Breast epithelium (tissue), 4 donors: Measurements from ENCODE around the gene CPAMD8. TPM values are rescaled to one million over a fixed set of nuclear protein-coding genes. Genes with fewer than 3 reads are reported as not detected.

Experiments used
- DNase-seq, 2 donors: peaks; one replicate each; pipeline ENCODE4 v3.0.0-alpha.2; 2019; ENCODE audit warnings: low spot score in 2 of 2
- H3K27ac ChIP-seq, 2 donors: fragments of 200-600 bp; sonication (generic) in 1 of 2; one replicate each; pipeline ENCODE4 v1.5.1; 2016 to 2019; ENCODE audit warnings: mild to moderate bottlenecking in 1 of 2
- H3K27me3 ChIP-seq, 2 donors: fragments of 200-600 bp; sonication (generic) in 1 of 2; one replicate each; pipeline versions ENCODE4 v1.5.1 to v1.6.0; 2017 to 2019; ENCODE audit warnings: control low read depth in 1 of 2, mild to moderate bottlenecking in 1 of 2
- H3K36me3 ChIP-seq: fragments of 200-600 bp; one replicate; pipeline ENCODE4 v1.5.1; 2019
- H3K4me1 ChIP-seq, 2 donors: fragments of 200-600 bp; sonication (generic); one replicate each; pipeline ENCODE4 v1.5.1; 2016 to 2019; ENCODE audit warnings: control low read depth in 1 of 2
- H3K4me3 ChIP-seq, 3 donors: fragments of 200-600 bp; sonication (generic); 1 replicate in 2 of 3; 2 replicates in 1 of 3; pipeline ENCODE4 v1.5.1; 2016 to 2019; ENCODE audit warnings: mild to moderate bottlenecking in 3 of 3, moderate library complexity in 2 of 3
- H3K9me3 ChIP-seq, 2 donors: fragments of 200-600 bp; sonication (generic) in 1 of 2; one replicate each; pipeline ENCODE4 v1.5.1; 2016 to 2019; ENCODE audit warnings: control low read depth in 1 of 2
- CTCF ChIP-seq, 3 donors: fragments of 450-650 bp; IDR thresholded peaks; one replicate each; pipeline ENCODE4 v1.5.1; 2016 to 2017; ENCODE audit warnings: antibody characterized with exemption in 3 of 3, mild to moderate bottlenecking in 3 of 3, moderate library complexity in 3 of 3
- POLR2A ChIP-seq: fragments of 450-650 bp; IDR thresholded peaks from one replicate; pipeline ENCODE4 v1.6.1; 2016; ENCODE audit warnings: antibody characterized with exemption, mild to moderate bottlenecking, moderate library complexity
- POLR2AphosphoS5 ChIP-seq, 3 donors: sonication (generic); formaldehyde crosslinking; IDR thresholded peaks; one replicate each; pipeline ENCODE4 v1.6.1; 2017; ENCODE audit warnings: antibody characterized with exemption in 3 of 3
- intact Hi-C: fragments of 100-400 bp; cut with DNase I; formaldehyde crosslinking; loops from one replicate; pipeline ENCODE4 v1.15.1; 2023; ENCODE audit warnings: low total_unique reads
- total RNA-seq, 3 donors: library from RNA; depleted of rRNA; stranded (reverse); fragments of >200 nt; gene quantifications; one replicate each; pipeline ENCODE4 v1.1.0, GENCODE V29; 2016

The CPAMD8 gene
- total RNA-seq, 3 donors from 2014 or later: 9.5 to 24.0 (median 20.2) TPM

- Histone ChIP-seq H3K9me3 (no peaks in the 10 kb centered on the region), H3K4me1 (no peaks in the 10 kb centered on the region), H3K27me3 (no peaks in the 10 kb centered on the region), H3K27ac (peak overlapping the region; percentile 74 to 85), H3K36me3 (no peaks in the 10 kb centered on the region), H3K4me3 (peak overlapping the region; percentile 48 to 81 (median 62))
- no peak for TF ChIP-seq POLR2AphosphoS5 (IDR thresholded peaks at IDR 0.05)
- no peak for TF ChIP-seq POLR2A
- no peak for TF ChIP-seq CTCF (IDR thresholded peaks at IDR 0.05)
- DNase-seq: no peak
- intact Hi-C loops: loop anchor here (1.0 kb wide), 1 partner anchor 39 kb away; no protein-coding TSS in a partner anchor
Observed at GRCh38 chr19:16895467-16896145, 131.0 kb downstream of the CPAMD8 start.

DNA sequence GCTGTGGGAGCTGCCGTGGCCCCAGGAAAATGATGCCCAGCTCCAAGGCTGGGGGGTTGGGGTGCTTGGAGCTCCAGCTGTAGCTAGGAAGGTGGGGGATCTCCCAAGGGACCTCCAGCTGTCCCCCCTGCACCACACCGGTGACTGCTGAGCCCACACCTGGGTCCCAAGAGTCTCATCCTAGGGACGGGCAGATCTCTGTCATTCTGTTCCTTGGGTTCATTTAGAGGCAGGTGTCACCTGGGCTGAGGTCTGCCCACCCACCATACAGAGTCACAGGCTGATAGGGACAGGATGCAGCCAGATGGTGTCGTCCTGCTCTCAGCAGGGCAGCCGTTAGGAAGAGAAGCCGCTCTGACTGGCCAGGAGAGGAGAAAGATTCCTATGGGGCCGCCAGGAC lies 132.5 kb downstream of the CPAMD8 start:
- DNase-seq: no peak
- Histone ChIP-seq H3K27me3 (no peaks in the 10 kb centered on the region), H3K4me3 (no peak overlapping the region), H3K27ac (peak overlapping the region in 1 of 2 donors; percentile 48), H3K9me3 (no peaks in the 10 kb centered on the region), H3K36me3 (no peaks in the 10 kb centered on the region), H3K4me1 (peaks cover 0 to 1% of the 10 kb centered on the region in 2 donors)
- TF ChIP-seq POLR2AphosphoS5 (IDR thresholded peaks at IDR 0.05): no peak
- no peak for TF ChIP-seq CTCF (IDR thresholded peaks at IDR 0.05)
- TF ChIP-seq POLR2A: no peak
- intact Hi-C loops: no loop called here

GRCh38 chr19:16893686-16893989 lies 133.0 kb downstream of the CPAMD8 start:
- no peak for DNase-seq
- no peaks in the 10 kb centered on the region for H3K36me3 ChIP-seq
- H3K27ac ChIP-seq: peak overlapping the region in 1 of 2 donors; percentile 48
- H3K27me3 ChIP-seq: no peaks in the 10 kb centered on the region
- intact Hi-C loops: no loop called here
- no peak for TF ChIP-seq POLR2A
- TF ChIP-seq CTCF (IDR thresholded peaks at IDR 0.05): no peak
- no peak for TF ChIP-seq POLR2AphosphoS5 (IDR thresholded peaks at IDR 0.05)
- peaks cover 0 to 5% of the 10 kb centered on the region in 2 donors for H3K4me1 ChIP-seq
- no peak overlapping the region for H3K4me3 ChIP-seq
- H3K9me3 ChIP-seq: no peaks in the 10 kb centered on the region

DNA sequence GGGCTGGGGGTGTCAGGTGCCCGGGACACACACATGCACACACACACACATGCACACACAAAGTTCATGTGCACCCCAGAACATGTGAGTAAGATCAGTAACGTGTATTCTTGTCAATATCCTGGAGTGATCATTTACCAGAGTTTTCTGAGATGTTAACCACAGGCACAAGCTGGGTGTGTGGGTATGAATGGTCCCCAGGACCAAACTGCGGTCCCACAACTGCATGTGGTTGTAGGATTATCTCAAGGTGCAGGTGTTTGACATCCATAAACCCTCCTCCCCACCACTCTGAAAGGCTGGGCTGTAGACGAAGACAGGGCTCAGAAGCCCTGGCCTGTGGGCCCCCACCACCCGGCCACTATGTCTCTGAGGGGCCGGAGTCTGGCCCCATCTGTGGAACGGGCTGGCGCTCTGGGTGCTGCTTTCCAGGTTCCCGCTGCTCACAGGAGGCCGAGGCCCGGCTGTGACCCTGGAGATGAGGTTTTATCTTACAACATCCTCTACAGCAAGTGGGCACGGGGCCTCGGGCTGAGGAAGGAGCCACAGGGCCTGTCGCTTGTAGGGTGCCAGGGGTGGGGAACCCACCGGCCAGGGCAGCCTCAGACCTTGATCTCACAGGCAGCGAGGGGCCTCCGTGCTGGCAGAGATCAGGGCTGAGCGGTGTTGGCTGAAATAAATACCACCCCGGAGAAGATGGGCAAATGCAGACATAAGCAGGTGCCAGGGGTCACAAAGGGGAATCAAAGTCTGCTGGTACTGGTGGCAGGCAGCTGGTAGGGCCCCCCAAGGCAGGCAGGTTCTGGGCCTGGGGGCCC lies 133.5 kb downstream of the CPAMD8 start:
- Histone ChIP-seq H3K4me1 (peaks cover 0 to 5% of the 10 kb centered on the region in 2 donors), H3K36me3 (no peaks in the 10 kb centered on the region), H3K27me3 (no peaks in the 10 kb centered on the region), H3K9me3 (no peaks in the 10 kb centered on the region), H3K27ac (peak overlapping the region in 1 of 2 donors; percentile 48), H3K4me3 (no peak overlapping the region)
- no peak for DNase-seq
- intact Hi-C loops: no loop called here
- TF ChIP-seq CTCF (IDR thresholded peaks at IDR 0.05) (no peak), POLR2AphosphoS5 (IDR thresholded peaks at IDR 0.05) (no peak), POLR2A (no peak)

DNA sequence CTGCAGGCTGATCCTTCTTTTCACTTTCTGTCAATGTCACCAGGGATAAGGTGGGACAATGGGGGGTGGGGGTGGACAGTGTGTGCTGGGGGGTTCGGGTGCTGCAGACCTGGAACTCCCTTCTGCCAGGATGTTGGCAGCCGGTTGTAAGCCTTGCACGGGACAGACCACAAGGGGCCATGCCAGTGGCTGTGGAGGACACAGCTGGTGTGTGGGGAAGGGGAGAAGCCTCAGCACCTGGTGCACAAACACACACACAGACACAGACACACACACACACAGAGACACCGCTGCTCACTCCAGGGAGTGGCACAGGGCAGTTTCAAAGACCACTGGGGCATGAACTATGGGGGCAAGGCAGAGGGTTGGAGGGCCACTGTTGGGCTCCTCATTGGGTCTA lies 134.2 kb downstream of the CPAMD8 start:
- H3K4me3 ChIP-seq: no peak overlapping the region
- DNase-seq: no peak

More for the DNA sequence above, 134.2 kb downstream of the CPAMD8 start:
- TF ChIP-seq POLR2AphosphoS5 (IDR thresholded peaks at IDR 0.05): no peak
- no peak for TF ChIP-seq POLR2A
- TF ChIP-seq CTCF (IDR thresholded peaks at IDR 0.05): no peak
- Histone ChIP-seq H3K36me3 (no peaks in the 10 kb centered on the region), H3K4me1 (peaks cover 0 to 5% of the 10 kb centered on the region in 2 donors), H3K9me3 (no peaks in the 10 kb centered on the region), H3K27ac (no peak overlapping the region), H3K27me3 (no peaks in the 10 kb centered on the region)
- intact Hi-C loops: no loop called here
